SIG-M5 (cell line): ENCODE data around the gene TMUB1.

ENCODE experiments used
- DNase-seq: peaks from one replicate; lab custom pipeline; 2025; lab: John Stamatoyannopoulos, UW

TMUB1 gene

GRCh38 chr7:151083071-151083823 lies at the start of gene TMUB1:
Gene TMUB1, minus strand, starts transcription at chr7:151083493. Its CDS starts 930 bp downstream, at chr7:151082563.
- no peak for DNase-seq

GRCh38 chr7:151132461-151133205 lies 49.3 kb upstream of the TMUB1 start:
- no peak for DNase-seq

- DNase-seq = no peak
Observed at GRCh38 chr7:151131592-151132293, 48.5 kb upstream of the TMUB1 start.

GRCh38 chr7:151131224-151131591 lies 47.9 kb upstream of the TMUB1 start:
- no peak for DNase-seq

- DNase-seq = no peak
Observed at GRCh38 chr7:151130741-151131157, 47.5 kb upstream of the TMUB1 start.

GRCh38 chr7:151129960-151130591 lies 46.8 kb upstream of the TMUB1 start:
- no peak for DNase-seq

- no peak for DNase-seq
Observed at GRCh38 chr7:151129117-151129959, 46.0 kb upstream of the TMUB1 start.

GRCh38 chr7:151128716-151129115 lies 45.4 kb upstream of the TMUB1 start:
- DNase-seq = no peak

- DNase-seq = no peak
Observed at GRCh38 chr7:151128144-151128543, 44.9 kb upstream of the TMUB1 start.

- no peak for DNase-seq
Observed at GRCh38 chr7:151126491-151127137, 43.3 kb upstream of the TMUB1 start.

GRCh38 chr7:151125846-151126481 lies 42.7 kb upstream of the TMUB1 start:
- no peak for DNase-seq

GRCh38 chr7:151125470-151125845 lies 42.2 kb upstream of the TMUB1 start:
- no peak for DNase-seq

- no peak for DNase-seq
Observed at GRCh38 chr7:151124899-151125399, 41.7 kb upstream of the TMUB1 start.

- no peak for DNase-seq
Observed at GRCh38 chr7:151124481-151124880, 41.2 kb upstream of the TMUB1 start.

- DNase-seq = no peak
Observed at GRCh38 chr7:151123822-151124464, 40.6 kb upstream of the TMUB1 start.

GRCh38 chr7:151123158-151123821 lies 40.0 kb upstream of the TMUB1 start:
- no peak for DNase-seq

- no peak for DNase-seq
Observed at GRCh38 chr7:151122796-151123157, 39.5 kb upstream of the TMUB1 start.

GRCh38 chr7:151122276-151122675 lies 39.0 kb upstream of the TMUB1 start:
- DNase-seq = no peak
